AG08395 (cell line): ENCODE results near the gene NFKBIB.

Source experiments
- DNase-seq: peaks from one replicate; pipeline ENCODE4 v3.0.0; 2012; ENCODE audit warnings: mixed read lengths, low spot score

Gene NFKBIB

GRCh38 chr19:38904581-38905539, 5.1 kb downstream of the NFKBIB start:
- no peak for DNase-seq

DNA sequence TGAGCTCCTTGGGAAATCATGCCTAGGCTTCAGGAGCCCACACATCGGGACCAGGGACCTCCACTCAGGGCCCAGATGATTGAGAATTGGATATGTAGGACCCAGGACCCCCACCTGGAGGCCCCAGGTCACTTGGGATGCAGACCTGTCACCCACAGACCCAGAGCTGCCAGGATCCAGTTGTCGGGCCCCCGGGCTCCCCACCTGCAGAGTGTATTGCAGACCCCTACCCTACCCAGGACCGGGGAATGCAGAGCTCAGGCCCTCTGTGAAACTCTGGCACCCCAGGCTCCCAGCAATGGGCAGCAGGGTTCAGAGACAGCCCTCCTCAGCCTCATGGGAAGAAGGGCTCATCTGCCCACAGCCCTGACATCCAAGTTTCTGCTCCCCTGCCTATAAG, 5.9 kb downstream of the NFKBIB start:
- no peak for DNase-seq

- no peak for DNase-seq
Observed at GRCh38 chr19:38907227-38907626, 7.5 kb downstream of the NFKBIB start.

DNA sequence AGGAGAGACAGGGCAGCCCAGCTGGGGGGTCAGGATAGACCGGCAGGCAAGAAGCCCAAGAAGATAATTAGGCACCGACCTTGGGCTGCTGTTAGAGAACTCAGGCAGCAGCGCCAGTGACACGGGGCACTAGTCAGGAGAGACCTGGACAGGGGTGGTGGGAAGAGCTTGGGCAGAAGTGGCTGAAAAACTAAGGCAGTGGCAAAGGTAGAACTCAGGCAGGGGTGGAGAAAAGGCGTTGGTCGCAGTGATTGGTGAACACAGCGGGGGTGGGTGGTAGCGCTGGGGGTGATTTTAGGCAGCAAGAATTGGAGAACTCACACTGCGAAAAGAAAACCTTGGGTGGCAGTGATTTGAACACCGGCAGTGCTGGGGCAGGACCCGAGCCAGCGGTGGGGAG, 7.9 kb downstream of the NFKBIB start:
- DNase-seq, result no peak

- no peak for DNase-seq
Observed at GRCh38 chr19:38908911-38909310, 9.1 kb downstream of the NFKBIB start.

GRCh38 chr19:38910488-38910887, 10.7 kb downstream of the NFKBIB start:
- no peak for DNase-seq

DNA sequence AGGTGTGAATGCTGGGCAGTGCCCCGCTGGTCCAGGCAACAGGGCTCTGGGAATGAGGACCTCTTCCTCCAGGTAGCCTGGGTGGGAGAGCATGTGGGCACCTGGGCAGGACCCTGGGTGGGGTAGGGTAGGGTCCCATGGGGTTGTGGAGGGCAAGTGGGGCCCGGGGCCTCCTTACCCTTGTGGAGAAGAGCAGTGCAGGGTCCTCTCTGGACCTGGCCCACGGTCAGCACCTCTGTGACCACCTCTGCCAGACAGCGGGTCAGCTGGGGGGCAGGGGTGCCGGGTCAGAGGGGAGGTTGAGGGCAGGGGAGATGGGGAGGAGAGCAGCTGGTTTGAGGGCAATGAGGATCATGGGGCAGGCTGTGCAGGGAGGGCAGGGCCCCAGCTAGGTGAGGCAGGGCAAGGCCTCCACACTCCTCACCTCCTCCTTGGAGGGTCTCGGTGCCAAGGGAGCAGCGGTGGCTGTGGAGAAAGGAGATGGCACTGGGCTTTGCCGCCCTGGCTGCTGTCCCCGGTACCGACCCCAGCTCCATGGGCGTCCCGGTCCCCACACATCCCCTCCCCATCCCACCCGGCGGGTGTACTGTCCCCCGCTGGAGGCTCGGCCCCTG, 11.7 kb downstream of the NFKBIB start:
- no peak for DNase-seq

DNA sequence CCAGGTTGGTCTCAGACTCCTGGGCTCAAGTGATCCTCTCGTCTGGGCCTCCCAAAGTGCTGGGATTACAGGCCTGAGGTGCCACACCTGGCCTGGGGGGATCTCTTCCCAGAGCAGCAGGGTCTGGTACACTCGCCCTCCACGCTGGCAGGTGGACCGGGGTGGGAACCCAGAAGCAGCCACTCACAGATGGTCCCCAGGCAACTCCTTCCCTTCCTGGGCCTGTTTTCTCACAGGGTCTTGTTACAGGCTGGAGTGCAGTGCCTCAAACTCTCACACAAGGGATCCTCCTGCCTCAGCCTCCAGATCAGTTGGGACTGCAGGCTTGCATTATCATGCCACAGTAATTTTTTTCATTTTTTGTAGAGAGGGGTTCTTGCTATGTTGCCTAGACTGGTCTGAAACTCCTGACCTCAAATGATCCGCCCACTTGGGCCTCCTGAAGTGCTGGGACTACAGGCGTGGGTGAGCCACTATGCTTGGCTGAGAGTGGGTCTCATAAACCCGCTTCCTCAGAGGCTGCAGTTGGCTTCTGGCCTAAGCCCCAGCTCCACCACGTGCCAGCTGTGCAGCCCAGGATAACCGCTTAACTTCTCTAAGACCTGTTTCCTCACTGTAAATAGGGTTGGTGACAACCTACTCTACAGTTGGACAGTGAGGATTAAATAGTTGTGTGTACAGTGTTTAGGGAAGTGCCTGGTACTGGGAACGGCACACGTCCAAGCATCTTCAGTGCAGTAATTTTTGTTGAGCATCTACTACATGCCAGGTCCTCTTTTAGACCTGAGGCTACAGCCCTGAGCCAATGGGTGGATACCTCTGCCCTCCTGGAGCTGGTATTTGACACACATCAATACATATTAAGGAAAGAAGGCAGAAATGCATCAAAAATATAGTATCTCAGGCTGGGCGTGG, 13.1 kb downstream of the NFKBIB start:
- no peak for DNase-seq

DNA sequence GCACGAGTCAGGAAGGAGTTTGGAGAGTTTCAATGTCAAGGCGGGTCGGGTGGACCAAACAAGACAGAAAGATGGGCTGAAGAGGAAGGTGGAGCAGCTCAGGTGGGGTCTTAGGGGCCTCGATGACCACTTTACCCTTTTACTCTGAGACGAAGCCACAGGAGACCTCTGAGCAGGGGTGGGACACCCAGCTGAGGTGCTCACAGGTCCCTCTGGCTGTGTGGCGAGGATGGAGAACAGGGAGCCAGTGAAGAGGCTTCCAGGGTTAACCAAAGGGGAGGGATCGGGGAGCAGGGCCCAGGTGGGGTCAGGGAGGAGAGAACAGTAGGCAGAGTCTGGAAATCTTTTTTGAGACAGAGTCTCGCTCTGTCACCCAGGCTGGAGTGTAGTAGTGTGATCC, 14.2 kb downstream of the NFKBIB start:
- DNase-seq, result no peak

GRCh38 chr19:38915329-38916321, 15.9 kb downstream of the NFKBIB start:
- no peak for DNase-seq

GRCh38 chr19:38917516-38917915, 17.7 kb downstream of the NFKBIB start:
- DNase-seq, result no peak

DNA sequence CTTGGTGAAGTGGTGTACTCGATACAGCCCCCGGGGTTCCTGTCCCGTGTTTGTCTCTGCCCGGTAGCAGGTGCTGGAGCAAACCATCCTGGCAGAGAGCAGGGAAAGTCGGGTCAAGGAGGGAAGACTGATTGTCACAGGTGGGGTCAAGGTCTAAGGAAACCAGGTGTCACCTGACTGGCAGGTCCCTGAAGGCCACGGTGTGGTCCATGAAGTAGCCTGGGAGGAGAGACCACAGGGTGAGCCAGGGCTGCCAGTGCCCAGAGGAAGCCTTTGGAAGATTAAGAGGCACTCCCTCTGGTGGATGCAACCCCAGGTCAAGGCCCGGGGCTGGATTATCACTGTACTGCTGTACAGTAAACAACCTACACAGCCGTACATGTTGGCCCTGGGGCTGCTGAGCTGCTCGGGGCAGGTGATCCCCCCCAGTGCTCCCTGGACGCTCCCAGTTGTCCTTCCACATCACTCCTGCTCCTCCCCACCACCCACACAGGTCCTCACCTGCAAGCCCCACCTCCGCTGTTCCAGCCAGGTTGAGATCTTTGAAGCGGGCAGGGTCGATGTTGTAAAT, 18.2 kb downstream of the NFKBIB start:
- DNase-seq, result no peak

GRCh38 chr19:38918526-38918925, 18.8 kb downstream of the NFKBIB start:
- no peak for DNase-seq

GRCh38 chr19:38919837-38920601, 20.2 kb downstream of the NFKBIB start:
- DNase-seq, result no peak

DNA sequence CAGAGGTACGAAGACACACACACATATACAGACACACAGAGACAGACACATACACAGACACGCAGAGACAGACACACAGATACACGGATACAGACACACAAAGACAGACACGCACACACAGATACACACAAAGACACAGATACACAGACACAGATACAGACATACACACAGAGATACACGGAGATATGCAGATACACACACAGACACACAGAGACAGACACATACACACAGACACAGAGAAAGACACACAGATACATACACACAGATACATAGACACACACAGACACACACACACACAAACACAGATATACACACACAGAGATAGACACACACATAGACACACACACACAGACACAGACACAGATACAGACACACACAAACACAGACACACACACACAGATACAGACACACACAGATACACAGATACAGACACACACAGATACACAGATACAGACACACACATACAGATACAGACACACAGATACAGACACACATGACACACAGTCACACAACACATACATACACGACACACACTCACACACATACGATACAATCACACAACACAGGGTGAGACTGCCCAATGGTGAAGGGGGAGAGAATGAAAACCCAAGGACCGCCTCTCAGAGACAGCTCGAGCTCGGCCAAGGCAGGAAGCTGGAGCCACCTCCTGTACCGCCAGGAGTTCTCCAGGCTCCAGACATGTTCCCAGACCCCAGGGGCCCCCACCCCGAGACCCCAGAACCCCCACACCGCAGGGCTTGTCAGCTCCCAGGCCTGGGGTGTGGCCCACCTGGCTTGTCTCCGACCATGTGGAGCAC, 21.0 kb downstream of the NFKBIB start:
- no peak for DNase-seq

GRCh38 chr19:38921420-38922274, 21.9 kb downstream of the NFKBIB start:
- no peak for DNase-seq

GRCh38 chr19:38922482-38922881, 22.7 kb downstream of the NFKBIB start:
- no peak for DNase-seq

- no peak for DNase-seq
Observed at GRCh38 chr19:38924388-38924787, 24.6 kb downstream of the NFKBIB start.
